Natural killer cell treated with Interleukin-12 subunit alpha and Interleukin-12 subunit beta and Interleukin-15 and Interleukin-18, amount 100 ng/mL, for 72 hours (primary cell): Measurements from ENCODE around the gene SUN3. TPM values are rescaled to one million over a fixed set of nuclear protein-coding genes. Genes with fewer than 3 reads are reported as not detected.

ENCODE experiments used
- ATAC-seq, 2 donors: fragments of 150-1000 bp; cut with Tn5 transposase in 1 of 2; sonication (Bioruptor Pico), chemical (Tn5 transposase) in 1 of 2; 2 replicates each; pipeline ENCODE4 v1.10.0; 2021
- DNase-seq: peaks from one replicate; pipeline ENCODE4 v3.0.0; 2022; ENCODE audit warnings: low spot score
- H3K27ac Mint-ChIP-seq, 2 donors: 1 replicate in 1 of 2; 2 replicates in 1 of 2; pipeline ENCODE4 v1.8.0; 2022; ENCODE audit warnings: mixed read lengths in 2 of 2, mild to moderate bottlenecking in 1 of 2, moderate library complexity in 1 of 2
- H3K27me3 Mint-ChIP-seq, 2 donors: 1 replicate in 1 of 2; 2 replicates in 1 of 2; pipeline ENCODE4 v1.8.0; 2022; ENCODE audit warnings: mixed read lengths in 2 of 2
- H3K36me3 Mint-ChIP-seq: one replicate; pipeline ENCODE4 v1.8.0; 2022; ENCODE audit warnings: mixed read lengths
- H3K4me1 Mint-ChIP-seq, 2 donors: 1 replicate in 1 of 2; 2 replicates in 1 of 2; pipeline ENCODE4 v1.8.0; 2022; ENCODE audit warnings: low read depth in 2 of 2, mixed read lengths in 2 of 2, mild to moderate bottlenecking in 1 of 2
- H3K4me3 Mint-ChIP-seq: one replicate; pipeline ENCODE4 v1.8.0; 2022; ENCODE audit warnings: mixed read lengths
- H3K9me3 Mint-ChIP-seq: 2 replicates; pipeline ENCODE4 v1.8.0; 2022; ENCODE audit warnings: mixed read lengths
- total RNA-seq, 2 donors: library from RNA; stranded (reverse); gene quantifications; one replicate each; pipeline ENCODE4 v1.2.3, GENCODE V29; 2022

The SUN3 gene, protein sequence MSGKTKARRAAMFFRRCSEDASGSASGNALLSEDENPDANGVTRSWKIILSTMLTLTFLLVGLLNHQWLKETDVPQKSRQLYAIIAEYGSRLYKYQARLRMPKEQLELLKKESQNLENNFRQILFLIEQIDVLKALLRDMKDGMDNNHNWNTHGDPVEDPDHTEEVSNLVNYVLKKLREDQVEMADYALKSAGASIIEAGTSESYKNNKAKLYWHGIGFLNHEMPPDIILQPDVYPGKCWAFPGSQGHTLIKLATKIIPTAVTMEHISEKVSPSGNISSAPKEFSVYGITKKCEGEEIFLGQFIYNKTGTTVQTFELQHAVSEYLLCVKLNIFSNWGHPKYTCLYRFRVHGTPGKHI
- under 1 TPM in 1 of 2 donors, not detected in 1; 0.71 TPM for total RNA-seq

DNA sequence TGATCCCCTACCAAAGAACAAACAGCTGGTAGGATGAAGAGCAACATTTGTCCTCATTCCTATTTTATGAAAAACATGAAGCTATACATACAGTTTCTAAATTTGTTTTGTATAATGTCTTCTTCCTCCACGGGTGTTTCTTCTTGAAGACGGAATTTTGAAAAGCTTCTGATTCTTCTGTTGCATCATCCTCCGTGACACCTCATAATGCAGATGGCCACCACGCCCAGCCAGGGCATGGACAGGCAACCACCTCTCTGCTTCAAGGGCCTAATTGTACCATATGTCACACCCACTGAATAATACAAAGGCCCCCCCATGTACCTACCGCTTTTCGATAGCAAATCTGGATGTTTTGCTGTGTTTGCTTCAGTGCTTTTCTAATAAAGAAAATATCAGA, at the start of gene SUN3:
TSS of gene SUN3 (minus strand) at position 170 of the 400 bp plus-strand sequence. CDS start at position 1, 169 bp downstream.
- DNase-seq (no peak), ATAC-seq (no peak)
- no peaks in the 10 kb centered on the region for H3K4me1 Mint-ChIP-seq
- H3K9me3 Mint-ChIP-seq, result no peaks in the 10 kb centered on the region
- no peak within 1 kb of the TSS for H3K27ac Mint-ChIP-seq
- no peak within 1 kb of the TSS for H3K4me3 Mint-ChIP-seq
- peaks cover 23 to 45% of the 10 kb centered on the region in 2 donors for H3K27me3 Mint-ChIP-seq
- peaks cover 3% of the 10 kb centered on the region for H3K36me3 Mint-ChIP-seq

DNA sequence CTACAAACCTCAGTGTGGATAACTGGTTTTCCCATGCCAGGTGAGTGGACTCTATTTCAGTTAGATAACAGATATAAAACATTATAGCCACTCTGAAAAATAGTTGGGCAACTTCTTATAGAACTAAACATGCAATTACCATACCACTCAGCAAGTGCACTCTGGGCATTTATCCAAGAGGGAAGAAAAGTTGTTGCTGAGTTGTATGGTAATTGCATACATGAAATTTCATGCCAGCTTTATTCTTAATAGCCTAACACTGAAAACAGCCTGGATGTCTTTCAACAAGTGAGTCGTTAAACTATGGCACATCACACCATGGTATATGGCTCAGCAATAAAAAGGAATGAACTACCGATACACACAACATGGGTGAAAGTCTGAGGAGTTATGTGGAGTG, 49.6 kb upstream of the SUN3 start:
- no peaks in the 10 kb centered on the region for H3K27me3 Mint-ChIP-seq
- peak overlapping the region in 1 of 2 donors; percentile 5 for H3K27ac Mint-ChIP-seq
- H3K9me3 Mint-ChIP-seq, result no peaks in the 10 kb centered on the region
- no peak for ATAC-seq
- H3K4me1 Mint-ChIP-seq, result peaks cover 9 to 12% of the 10 kb centered on the region in 2 donors
- H3K4me3 Mint-ChIP-seq, result no peak overlapping the region
- DNase-seq, result no peak
- H3K36me3 Mint-ChIP-seq, result no peaks in the 10 kb centered on the region

DNA sequence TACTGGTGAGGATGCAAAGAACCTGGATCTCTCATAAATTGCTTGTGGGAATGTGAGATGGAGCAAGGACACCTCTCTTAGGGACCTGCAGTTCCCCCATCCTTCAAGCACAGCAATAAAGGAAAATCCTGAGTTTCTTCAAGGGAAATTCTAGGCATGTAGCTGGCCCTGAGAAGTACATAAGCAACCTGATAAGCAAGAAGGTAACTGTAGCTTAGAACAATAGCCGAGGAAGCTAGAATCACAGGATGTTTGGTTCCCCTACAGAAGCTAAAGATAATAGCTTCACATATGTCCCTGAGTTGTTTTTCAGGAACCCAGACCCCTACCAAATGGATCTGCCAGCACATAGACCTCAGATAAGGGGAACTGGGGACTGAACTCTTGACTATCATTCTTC, 48.5 kb upstream of the SUN3 start:
- Mint-ChIP-seq H3K27ac (peak overlapping the region in 1 of 2 donors; percentile 58), H3K4me3 (no peak overlapping the region), H3K9me3 (no peaks in the 10 kb centered on the region), H3K4me1 (peaks cover under 1 to 1% of the 10 kb centered on the region in 2 donors), H3K27me3 (no peaks in the 10 kb centered on the region), H3K36me3 (no peaks in the 10 kb centered on the region)
- DNase-seq (no peak), ATAC-seq (no peak)

DNA sequence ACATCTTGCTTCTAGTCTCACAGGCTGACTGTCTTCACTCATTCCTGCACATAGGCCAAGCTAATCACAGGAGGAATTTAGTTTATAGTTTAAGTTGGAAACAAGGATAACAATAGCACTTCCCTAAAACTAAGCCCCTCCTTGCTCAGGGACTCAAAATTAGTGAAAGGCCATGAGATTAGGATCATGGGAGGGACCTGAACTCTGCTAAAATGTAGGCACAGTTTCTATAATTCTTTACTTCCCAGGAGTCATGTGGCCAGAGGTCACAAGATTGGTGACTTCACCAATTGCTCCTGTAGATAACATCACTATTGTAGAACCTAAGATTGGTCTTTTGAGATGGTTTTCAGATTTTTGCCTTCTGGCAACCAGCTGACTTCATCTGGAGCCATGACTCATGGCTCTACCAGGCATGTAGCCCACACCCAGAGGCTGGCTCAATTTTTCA, 45.3 kb upstream of the SUN3 start:
- Mint-ChIP-seq H3K27me3 (no peaks in the 10 kb centered on the region), H3K4me3 (no peak overlapping the region), H3K36me3 (no peaks in the 10 kb centered on the region), H3K9me3 (no peaks in the 10 kb centered on the region), H3K4me1 (no peaks in the 10 kb centered on the region), H3K27ac (peak overlapping the region in 1 of 2 donors; percentile 49)
- DNase-seq (no peak), ATAC-seq (no peak)

DNA sequence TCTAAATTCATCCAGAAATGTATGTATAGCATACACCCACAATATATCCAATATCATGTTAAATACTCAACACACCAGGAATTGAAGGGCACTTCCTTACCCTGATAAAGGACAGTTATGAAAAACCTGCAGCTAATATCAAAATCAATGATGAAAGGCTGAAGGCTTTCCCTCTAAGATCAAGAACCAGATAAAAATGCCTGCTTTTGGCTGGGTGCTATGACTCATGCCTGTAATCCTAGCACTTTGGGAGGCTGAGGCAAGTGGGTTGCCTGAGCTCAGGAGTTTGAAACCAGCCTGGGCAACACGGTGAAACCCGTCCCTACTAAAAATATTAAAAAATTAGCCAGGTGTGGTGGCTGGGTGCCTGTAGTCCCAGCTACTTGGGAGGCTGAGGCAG, 38.6 kb upstream of the SUN3 start:
- no peak for ATAC-seq
- H3K9me3 Mint-ChIP-seq, result peaks cover 4% of the 10 kb centered on the region
- no peak for DNase-seq
- no peak overlapping the region for H3K27ac Mint-ChIP-seq
- peaks cover 5% of the 10 kb centered on the region for H3K36me3 Mint-ChIP-seq
- H3K4me1 Mint-ChIP-seq, result peaks cover 0 to 2% of the 10 kb centered on the region in 2 donors
- peaks cover 0 to 5% of the 10 kb centered on the region in 2 donors for H3K27me3 Mint-ChIP-seq
- no peak overlapping the region for H3K4me3 Mint-ChIP-seq

DNA sequence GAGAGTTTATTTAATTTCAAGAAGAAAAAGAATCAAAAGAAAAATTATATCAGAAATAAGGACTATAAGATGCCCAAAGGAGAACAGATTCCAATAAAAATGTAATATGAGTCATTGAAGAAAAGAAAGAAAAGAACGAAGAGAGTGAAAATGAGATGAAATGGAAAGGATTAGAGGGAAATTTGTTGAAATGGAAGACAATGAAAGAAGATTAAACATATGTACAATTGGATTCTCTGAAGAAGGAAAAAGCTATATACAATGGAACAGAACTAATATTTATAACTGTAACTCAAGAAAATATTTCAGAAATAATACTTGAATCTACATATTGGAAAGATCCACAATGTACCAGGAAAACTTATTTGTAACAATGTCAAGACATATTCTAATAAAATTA, 35.1 kb upstream of the SUN3 start:
- Mint-ChIP-seq H3K27me3 (peaks cover 0 to 5% of the 10 kb centered on the region in 2 donors), H3K9me3 (peaks cover 4% of the 10 kb centered on the region), H3K27ac (no peak overlapping the region), H3K36me3 (peaks cover 5% of the 10 kb centered on the region), H3K4me1 (peaks cover 3 to 4% of the 10 kb centered on the region in 2 donors), H3K4me3 (no peak overlapping the region)
- DNase-seq (no peak), ATAC-seq (no peak)

DNA sequence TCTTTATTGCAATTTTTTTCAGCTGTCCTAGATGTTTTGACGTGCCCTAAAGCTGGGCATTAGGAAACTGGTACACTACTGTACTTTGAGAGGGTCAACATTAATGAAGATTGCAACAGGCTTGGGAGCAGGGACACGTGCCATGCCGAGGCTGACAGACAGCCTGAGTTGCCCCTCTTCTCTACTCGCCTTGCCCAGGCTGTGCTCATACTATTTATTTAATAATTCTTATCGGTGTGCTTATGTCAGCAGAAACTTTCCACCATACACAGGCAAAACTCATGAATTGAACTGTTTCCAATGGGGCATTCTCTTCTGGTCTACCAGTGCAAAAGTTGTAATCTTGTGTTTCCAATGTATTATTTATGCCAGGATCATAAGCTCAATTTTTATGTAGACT, 30.8 kb upstream of the SUN3 start:
- peaks cover 0 to 5% of the 10 kb centered on the region in 2 donors for H3K27me3 Mint-ChIP-seq
- H3K36me3 Mint-ChIP-seq, result peaks cover 13% of the 10 kb centered on the region
- ATAC-seq, result no peak
- no peak overlapping the region for H3K4me3 Mint-ChIP-seq
- H3K4me1 Mint-ChIP-seq, result peaks cover 5 to 6% of the 10 kb centered on the region in 2 donors
- H3K9me3 Mint-ChIP-seq, result peaks cover 4% of the 10 kb centered on the region
- DNase-seq, result no peak
- H3K27ac Mint-ChIP-seq, result no peak overlapping the region

DNA sequence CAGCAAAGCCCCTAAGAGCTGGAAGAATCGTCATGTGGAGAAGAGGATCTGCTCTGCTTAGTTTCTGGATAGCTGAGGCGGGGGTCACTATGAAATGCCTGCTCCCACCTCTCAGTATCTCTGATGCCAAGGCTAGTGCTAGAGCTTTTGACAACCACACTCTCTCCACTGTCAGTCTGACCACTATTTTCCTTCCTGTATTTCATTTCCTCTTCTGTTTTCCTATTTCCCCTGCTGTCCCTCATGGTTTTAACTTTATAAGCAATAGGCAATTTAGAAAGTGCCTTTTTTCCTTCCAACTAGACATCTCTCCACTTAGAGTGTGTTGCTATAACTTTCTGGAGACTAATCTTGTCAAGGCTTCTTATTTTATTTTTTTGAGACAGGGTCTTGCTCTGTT, 30.1 kb upstream of the SUN3 start:
- DNase-seq, result no peak
- Mint-ChIP-seq H3K36me3 (peaks cover 13% of the 10 kb centered on the region), H3K27ac (no peak overlapping the region), H3K4me3 (no peak overlapping the region), H3K9me3 (peaks cover 4% of the 10 kb centered on the region), H3K4me1 (peaks cover 5 to 6% of the 10 kb centered on the region in 2 donors), H3K27me3 (peaks cover 0 to 5% of the 10 kb centered on the region in 2 donors)
- no peak for ATAC-seq

DNA sequence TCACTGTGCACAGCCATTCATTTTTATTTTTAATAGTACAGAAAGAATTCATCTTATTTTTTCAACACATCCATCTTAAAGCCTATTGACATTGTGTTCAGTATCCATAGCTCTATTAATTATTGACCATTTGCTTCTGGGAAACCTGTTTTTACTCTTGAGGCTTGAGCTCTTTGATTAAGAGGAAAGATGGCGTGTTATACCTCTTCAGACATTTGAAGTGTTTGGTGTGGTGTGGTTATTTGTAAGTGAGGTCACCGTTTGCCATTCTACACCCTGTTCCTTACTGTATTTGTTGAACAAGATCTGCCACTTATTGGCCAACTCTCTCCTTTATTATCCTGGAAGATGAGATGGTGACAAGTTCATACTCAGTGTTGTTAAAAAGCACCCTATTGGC, 24.8 kb upstream of the SUN3 start:
- Mint-ChIP-seq H3K27ac (no peak overlapping the region), H3K4me1 (peaks cover 0 to 10% of the 10 kb centered on the region in 2 donors), H3K36me3 (peaks cover 8% of the 10 kb centered on the region), H3K27me3 (no peaks in the 10 kb centered on the region), H3K4me3 (no peak overlapping the region), H3K9me3 (no peaks in the 10 kb centered on the region)
- no peak for DNase-seq
- no peak for ATAC-seq

DNA sequence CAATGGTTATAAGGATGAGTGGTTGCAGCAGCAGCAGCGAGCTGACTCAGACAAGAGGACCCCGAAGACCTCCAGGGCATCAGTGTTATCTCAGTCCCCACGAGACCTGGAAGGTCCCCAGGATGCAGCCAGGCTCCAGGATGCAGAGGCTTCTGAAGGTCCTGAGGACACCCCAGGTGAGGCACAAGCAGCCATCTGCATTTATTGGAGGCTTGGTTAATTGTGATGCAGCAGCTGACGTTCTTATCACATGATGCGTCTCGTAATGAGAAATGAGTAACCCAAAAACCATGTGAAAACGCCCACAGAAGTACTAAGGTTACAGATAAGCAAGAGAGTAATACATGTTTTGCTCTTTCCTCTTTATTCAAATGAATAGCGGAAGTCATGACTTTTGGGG, 23.8 kb upstream of the SUN3 start:
- DNase-seq, result no peak
- no peak for ATAC-seq
- H3K4me3 Mint-ChIP-seq, result no peak overlapping the region

DNA sequence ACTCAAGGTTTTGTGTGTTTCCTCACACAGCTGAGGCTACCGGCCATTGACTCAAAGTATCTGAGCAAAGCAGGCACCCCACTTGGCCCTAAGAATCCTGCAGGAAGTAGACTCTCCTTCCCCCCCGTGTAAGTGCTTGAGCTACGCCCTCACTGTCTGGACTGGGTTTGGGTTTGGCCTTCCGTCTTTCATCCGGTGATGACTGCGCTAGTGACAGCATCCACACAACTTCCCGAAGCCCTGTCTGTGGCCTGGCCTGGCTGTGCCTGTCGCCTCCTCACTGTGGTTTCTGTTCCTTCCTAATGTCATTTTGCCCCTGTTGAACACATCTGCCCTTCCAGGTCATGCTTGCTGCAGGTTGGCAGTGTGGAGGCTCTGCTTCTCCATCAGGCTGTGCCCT, 20.9 kb upstream of the SUN3 start:
- no peak overlapping the region for H3K4me3 Mint-ChIP-seq
- H3K27ac Mint-ChIP-seq, result peak overlapping the region in 1 of 2 donors; percentile 40
- ATAC-seq, result no peak
- no peaks in the 10 kb centered on the region for H3K36me3 Mint-ChIP-seq
- DNase-seq, result no peak
- no peaks in the 10 kb centered on the region for H3K9me3 Mint-ChIP-seq
- H3K27me3 Mint-ChIP-seq, result no peaks in the 10 kb centered on the region
- H3K4me1 Mint-ChIP-seq, result peaks cover 23 to 26% of the 10 kb centered on the region in 2 donors

More for the DNA sequence above, 23.8 kb upstream of the SUN3 start:
- Mint-ChIP-seq H3K4me1 (peaks cover 0 to 10% of the 10 kb centered on the region in 2 donors), H3K27ac (no peak overlapping the region), H3K36me3 (peaks cover 8% of the 10 kb centered on the region), H3K9me3 (no peaks in the 10 kb centered on the region), H3K27me3 (no peaks in the 10 kb centered on the region)

DNA sequence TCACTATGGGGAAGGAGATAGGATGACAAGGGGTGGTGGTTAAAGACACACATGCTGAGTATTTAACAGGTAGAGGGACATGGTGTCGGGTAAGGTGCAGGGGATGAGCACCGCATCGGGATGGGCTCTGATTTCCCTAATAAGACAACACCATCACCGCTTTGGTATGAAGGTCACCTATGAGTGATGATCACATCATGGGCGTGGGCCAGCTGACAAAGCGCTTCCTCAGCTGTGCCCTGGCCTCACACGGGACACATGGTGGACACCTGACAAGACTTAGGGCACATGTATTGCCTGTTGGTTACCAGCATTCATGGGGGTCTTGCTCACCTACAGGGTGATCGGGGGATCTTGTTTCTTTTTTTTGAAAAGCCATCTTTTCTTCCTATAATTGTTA, 19.2 kb upstream of the SUN3 start:
- Mint-ChIP-seq H3K27me3 (no peaks in the 10 kb centered on the region), H3K4me1 (peaks cover 23 to 28% of the 10 kb centered on the region in 2 donors), H3K9me3 (no peaks in the 10 kb centered on the region), H3K27ac (no peak overlapping the region), H3K4me3 (no peak overlapping the region), H3K36me3 (no peaks in the 10 kb centered on the region)
- DNase-seq (no peak), ATAC-seq (no peak)

DNA sequence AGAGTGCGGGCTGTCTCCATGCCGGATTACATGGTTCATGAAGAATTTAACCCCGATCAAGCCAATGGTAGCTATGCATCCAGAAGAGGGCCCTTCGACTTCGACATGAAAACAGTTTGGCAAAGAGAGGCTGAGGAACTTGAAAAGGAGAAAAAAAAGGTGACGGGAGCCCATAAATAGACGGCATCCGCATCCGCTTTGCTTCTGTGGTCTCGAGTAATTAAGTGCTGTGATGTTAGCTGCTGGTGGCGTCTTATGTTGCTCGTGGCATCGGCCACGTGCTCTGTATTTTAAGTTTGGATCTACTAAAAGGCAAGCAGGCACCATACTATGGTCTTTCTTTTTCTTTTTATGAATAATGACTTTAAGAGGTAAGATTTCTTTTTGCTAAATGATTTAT, 17.6 kb upstream of the SUN3 start:
- peak in 1 of 2 donors; percentile 46 for ATAC-seq
- Mint-ChIP-seq H3K4me3 (peak overlapping the region; percentile 24), H3K27me3 (no peaks in the 10 kb centered on the region), H3K4me1 (peaks cover 31 to 33% of the 10 kb centered on the region in 2 donors), H3K27ac (peak overlapping the region; percentile 21 to 77), H3K9me3 (no peaks in the 10 kb centered on the region), H3K36me3 (no peaks in the 10 kb centered on the region)
- no peak for DNase-seq

DNA sequence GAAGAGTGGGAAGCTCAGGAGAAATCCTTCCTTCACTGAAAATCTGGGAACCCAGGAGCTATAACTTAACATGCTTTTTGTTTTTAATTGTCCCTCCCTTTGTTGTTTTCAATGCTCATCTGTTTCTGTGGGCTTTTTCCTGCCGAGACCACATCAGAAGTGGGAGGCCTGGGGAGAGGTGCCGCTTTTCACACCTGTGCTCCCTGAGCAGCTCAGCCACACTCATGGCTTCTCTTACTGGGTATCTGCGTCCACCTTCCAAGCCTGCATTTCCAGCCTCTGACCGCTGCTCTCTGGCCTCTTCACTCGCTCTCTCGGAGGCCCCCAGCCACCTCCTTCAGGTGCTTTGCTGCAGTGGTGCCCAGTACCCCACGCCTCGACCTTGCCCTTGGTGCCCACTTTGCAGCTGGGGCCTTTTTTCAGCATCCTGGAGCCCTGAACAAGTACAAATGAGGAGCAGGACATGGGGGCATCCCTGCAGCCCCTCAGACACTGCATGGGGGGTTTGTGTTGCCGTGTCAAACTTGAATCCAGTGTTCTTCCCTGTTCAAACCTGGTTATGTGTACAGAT, 16.4 kb upstream of the SUN3 start:
- no peaks in the 10 kb centered on the region for H3K27me3 Mint-ChIP-seq
- ATAC-seq, result no peak
- peaks cover 35 to 38% of the 10 kb centered on the region in 2 donors for H3K4me1 Mint-ChIP-seq
- peak overlapping the region in 1 of 2 donors; percentile 77 for H3K27ac Mint-ChIP-seq
- H3K36me3 Mint-ChIP-seq, result no peaks in the 10 kb centered on the region
- no peak overlapping the region for H3K4me3 Mint-ChIP-seq
- H3K9me3 Mint-ChIP-seq, result no peaks in the 10 kb centered on the region
- no peak for DNase-seq
